Karpas-422 (cell line): ENCODE measurements around the gene KLHDC10. TPM values are rescaled to one million over a fixed set of nuclear protein-coding genes. Genes with fewer than 3 reads are reported as not detected.

Experiments used
- DNase-seq: peaks from one replicate; pipeline ENCODE4 v3.0.0-alpha.2; 2015
- H2AFZ ChIP-seq: fragments of 200-600 bp; sonication (generic); 2 replicates; pipeline ENCODE4 v1.6.1; 2014; ENCODE audit warnings: antibody characterized with exemption, low read length, mixed read lengths
- H3K27ac ChIP-seq: fragments of 200-600 bp; sonication (generic); 2 replicates; pipeline ENCODE4 v1.5.1; 2014; ENCODE audit warnings: mild to moderate bottlenecking, low read length, moderate library complexity
- H3K27me3 ChIP-seq: fragments of 200-600 bp; sonication (generic); 2 replicates; pipeline ENCODE4 v1.6.1; 2014; ENCODE audit warnings: low read length, mixed read lengths
- H3K36me3 ChIP-seq: fragments of 200-600 bp; sonication (generic); 2 replicates; pipeline ENCODE4 v1.6.1; 2014; ENCODE audit warnings: low read length, mixed read lengths; ENCODE audit not compliant: insufficient read depth
- H3K4me1 ChIP-seq: fragments of 200-600 bp; sonication (generic); 2 replicates; pipeline ENCODE4 v1.6.1; 2014; ENCODE audit warnings: mild to moderate bottlenecking, low read length, mixed read lengths
- H3K4me2 ChIP-seq: fragments of 200-600 bp; sonication (generic); 2 replicates; pipeline ENCODE4 v1.6.1; 2014; ENCODE audit warnings: low read length, low read depth, mild to moderate bottlenecking; ENCODE audit not compliant: poor library complexity, severe bottlenecking
- H3K4me3 ChIP-seq: fragments of 200-600 bp; sonication (generic); 2 replicates; pipeline ENCODE4 v1.5.1; 2014; ENCODE audit warnings: mild to moderate bottlenecking, antibody characterized with exemption, low read length, mixed read lengths
- H3K79me2 ChIP-seq: fragments of 200-600 bp; sonication (generic); 2 replicates; pipeline ENCODE4 v1.6.1; 2014; ENCODE audit warnings: mild to moderate bottlenecking, low read length, mixed read lengths
- H3K9ac ChIP-seq: fragments of 200-600 bp; sonication (generic); 2 replicates; pipeline ENCODE4 v1.6.0; 2014; ENCODE audit warnings: low read length
- H3K9me2 ChIP-seq: fragments of 200-600 bp; sonication (generic), shearing (Covaris generic); replicated peaks from 2 replicates; pipeline ENCODE4 v1.6.0; 2014; ENCODE audit warnings: mild to moderate bottlenecking, low read length, moderate library complexity; ENCODE audit not compliant: insufficient read depth
- H3K9me3 ChIP-seq: fragments of 300-700, 200-600 bp; sonication (generic); 2 replicates; pipeline ENCODE4 v1.6.1; 2014; ENCODE audit warnings: low read length, mixed read lengths
- H4K20me1 ChIP-seq: fragments of 200-600 bp; sonication (generic); 2 replicates; pipeline ENCODE4 v1.6.1; 2014; ENCODE audit warnings: mild to moderate bottlenecking, antibody characterized with exemption, low read length, low read depth; ENCODE audit not compliant: insufficient read depth
- total RNA-seq: library from RNA; depleted of rRNA; stranded (reverse); fragments of >200 nt; shearing (Covaris generic); gene quantifications from 2 replicates; pipeline ENCODE4 v1.2.3, GENCODE V29; 2014; ENCODE audit warnings: low replicate concordance

KLHDC10 gene
- total RNA-seq, 1 experiment from 2014 or later: 14.1 TPM

DNA sequence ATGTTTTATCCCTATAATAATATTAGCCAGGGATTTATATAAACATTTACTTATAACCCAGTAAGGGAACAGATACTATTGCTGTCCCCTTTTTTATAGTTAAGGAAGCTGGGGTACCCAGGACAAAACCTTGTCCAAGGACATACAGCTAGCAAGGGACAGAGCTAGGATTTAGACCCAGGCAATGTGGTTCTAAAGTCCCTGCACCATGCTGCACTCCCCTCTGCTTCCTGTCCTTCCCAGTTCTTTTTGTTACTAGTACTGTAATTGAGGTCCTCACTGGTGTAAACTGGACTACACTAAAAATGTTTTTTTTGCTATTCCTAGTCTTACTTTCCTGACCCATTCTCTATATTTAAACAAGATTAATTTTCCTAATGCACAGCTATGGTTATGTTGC, 16.6 kb downstream of the KLHDC10 start:
- Histone ChIP-seq H3K4me3 (no peak overlapping the region), H3K9me2 (no peaks in the 10 kb centered on the region), H3K4me2 (no peak overlapping the region), H4K20me1 (no peaks in the 10 kb centered on the region), H2AFZ (no peak overlapping the region), H3K4me1 (peaks cover 21% of the 10 kb centered on the region), H3K36me3 (no peaks in the 10 kb centered on the region), H3K27ac (no peak overlapping the region), H3K9me3 (no peaks in the 10 kb centered on the region), H3K9ac (no peak overlapping the region), H3K27me3 (no peaks in the 10 kb centered on the region), H3K79me2 (peaks cover 96% of the 10 kb centered on the region)
- DNase-seq: no peak

DNA sequence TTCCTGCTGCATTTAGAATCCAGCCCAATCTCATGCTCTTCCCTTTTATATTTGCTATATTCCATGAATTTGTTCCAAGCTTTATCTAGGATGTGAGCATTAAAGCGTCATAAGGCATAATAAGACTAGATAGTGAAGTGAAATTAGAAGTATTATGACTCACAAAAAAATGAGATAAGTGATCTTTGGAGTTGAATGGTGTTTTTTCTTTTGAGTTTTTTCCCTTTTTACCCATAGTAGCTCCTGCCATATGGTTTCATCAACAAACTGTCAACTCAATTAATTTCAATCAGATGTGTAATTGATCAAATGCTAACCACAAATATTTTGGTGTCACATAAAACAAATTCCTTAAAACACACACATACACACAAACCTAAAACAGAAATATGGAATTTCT, 17.0 kb downstream of the KLHDC10 start:
- Histone ChIP-seq H3K9me3 (no peaks in the 10 kb centered on the region), H3K4me2 (no peak overlapping the region), H3K4me1 (peaks cover 25% of the 10 kb centered on the region), H4K20me1 (no peaks in the 10 kb centered on the region), H3K9me2 (no peaks in the 10 kb centered on the region), H2AFZ (no peak overlapping the region), H3K79me2 (peaks cover 96% of the 10 kb centered on the region), H3K9ac (no peak overlapping the region), H3K27me3 (no peaks in the 10 kb centered on the region), H3K27ac (no peak overlapping the region), H3K4me3 (no peak overlapping the region), H3K36me3 (no peaks in the 10 kb centered on the region)
- no peak for DNase-seq

DNA sequence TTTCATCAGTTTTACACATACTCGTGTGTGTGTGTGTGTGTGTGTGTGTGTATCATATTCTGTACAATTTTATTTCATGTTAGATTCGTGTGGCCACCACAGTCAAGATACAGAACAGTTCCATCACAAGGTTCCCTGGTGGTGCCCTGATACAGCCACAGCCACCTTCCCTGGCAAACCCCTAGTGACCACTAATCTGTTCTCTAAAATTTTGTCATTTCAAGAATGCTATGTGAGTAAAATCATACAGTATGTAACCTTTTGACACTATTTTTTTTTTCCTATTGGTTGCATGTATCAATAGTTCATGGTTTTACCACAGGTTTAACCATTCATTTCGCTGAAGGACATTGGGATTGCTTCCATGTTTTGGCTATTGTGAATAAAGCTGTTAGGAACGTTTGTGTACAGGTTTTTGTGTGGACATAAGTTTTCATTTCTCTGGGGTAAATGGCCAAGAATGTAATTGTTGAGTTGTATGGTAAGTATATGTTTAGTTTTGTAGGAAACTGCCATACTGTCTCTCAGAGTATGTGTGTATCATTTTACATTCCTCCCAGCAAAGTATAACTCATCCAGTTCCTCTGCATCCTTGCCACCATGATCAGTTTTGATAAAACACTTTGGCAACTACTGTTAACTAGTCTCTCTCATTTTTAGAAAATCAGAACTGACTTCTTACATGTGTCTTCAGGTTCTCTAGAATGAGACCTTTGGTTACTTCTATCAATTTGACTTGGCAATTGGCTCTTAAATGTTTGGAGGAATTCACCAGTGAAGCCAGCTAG, 20.6 kb downstream of the KLHDC10 start:
- Histone ChIP-seq H3K27me3 (no peaks in the 10 kb centered on the region), H3K9ac (no peak overlapping the region), H3K4me2 (peak overlapping the region; percentile 44), H3K4me1 (peaks cover 33% of the 10 kb centered on the region), H3K9me3 (no peaks in the 10 kb centered on the region), H2AFZ (no peak overlapping the region), H3K79me2 (peaks cover 96% of the 10 kb centered on the region), H3K9me2 (no peaks in the 10 kb centered on the region), H4K20me1 (no peaks in the 10 kb centered on the region), H3K4me3 (no peak overlapping the region), H3K27ac (no peak overlapping the region), H3K36me3 (no peaks in the 10 kb centered on the region)
- no peak for DNase-seq

DNA sequence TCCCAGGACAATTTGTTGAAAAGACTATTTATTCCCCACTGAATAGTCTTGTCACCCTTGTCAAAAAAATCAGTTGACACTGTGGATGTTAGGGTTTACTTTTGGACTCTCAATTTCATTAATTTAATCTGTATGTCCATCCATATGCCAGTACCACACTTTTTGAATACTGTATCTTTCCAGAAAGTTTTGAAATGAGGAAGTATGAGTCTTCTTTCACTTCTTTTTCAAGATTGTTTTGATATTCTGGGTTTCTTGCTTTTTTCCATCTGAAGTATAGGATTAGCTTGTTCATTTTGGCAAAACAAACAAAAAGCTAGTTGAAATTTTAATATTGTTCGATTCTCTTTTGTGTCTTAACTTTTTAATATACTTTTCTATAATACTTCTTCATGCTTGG, 21.7 kb downstream of the KLHDC10 start:
- Histone ChIP-seq H3K9me2 (no peaks in the 10 kb centered on the region), H2AFZ (no peak overlapping the region), H3K36me3 (no peaks in the 10 kb centered on the region), H3K27me3 (no peaks in the 10 kb centered on the region), H4K20me1 (no peaks in the 10 kb centered on the region), H3K9me3 (no peaks in the 10 kb centered on the region), H3K4me2 (peak overlapping the region; percentile 44), H3K79me2 (peaks cover 94% of the 10 kb centered on the region), H3K4me1 (peaks cover 26% of the 10 kb centered on the region), H3K27ac (peak overlapping the region; percentile 53), H3K4me3 (no peak overlapping the region), H3K9ac (no peak overlapping the region)
- no peak for DNase-seq

DNA sequence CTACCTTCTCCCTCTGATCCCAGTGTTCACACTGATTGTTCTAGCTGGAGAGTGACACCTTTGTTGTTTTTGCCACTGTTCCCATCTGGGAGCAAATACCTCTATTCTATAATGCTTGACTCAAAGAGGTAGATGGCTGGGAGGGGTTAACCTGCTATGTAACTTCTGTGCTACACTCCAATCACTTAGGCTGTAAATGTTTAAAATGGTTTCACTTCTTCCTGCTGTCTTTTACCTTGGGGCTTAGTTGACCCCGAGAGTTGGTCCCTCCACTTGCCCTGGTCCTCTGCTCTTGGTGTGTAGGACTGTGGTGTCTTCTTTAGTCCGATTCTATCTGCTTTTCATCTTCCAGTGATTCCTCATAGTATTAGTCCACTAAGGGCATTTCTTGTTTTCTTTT, 22.3 kb downstream of the KLHDC10 start:
- H3K27ac ChIP-seq: no peak overlapping the region
- H3K79me2 ChIP-seq: peaks cover 90% of the 10 kb centered on the region
- no peaks in the 10 kb centered on the region for H3K27me3 ChIP-seq
- peak overlapping the region; percentile 44 for H3K4me2 ChIP-seq
- no peak overlapping the region for H3K9ac ChIP-seq
- no peaks in the 10 kb centered on the region for H4K20me1 ChIP-seq
- no peaks in the 10 kb centered on the region for H3K36me3 ChIP-seq
- DNase-seq: no peak
- H3K4me1 ChIP-seq: peaks cover 26% of the 10 kb centered on the region
- no peak overlapping the region for H3K4me3 ChIP-seq
- no peaks in the 10 kb centered on the region for H3K9me2 ChIP-seq
- H2AFZ ChIP-seq: no peak overlapping the region
- no peaks in the 10 kb centered on the region for H3K9me3 ChIP-seq

DNA sequence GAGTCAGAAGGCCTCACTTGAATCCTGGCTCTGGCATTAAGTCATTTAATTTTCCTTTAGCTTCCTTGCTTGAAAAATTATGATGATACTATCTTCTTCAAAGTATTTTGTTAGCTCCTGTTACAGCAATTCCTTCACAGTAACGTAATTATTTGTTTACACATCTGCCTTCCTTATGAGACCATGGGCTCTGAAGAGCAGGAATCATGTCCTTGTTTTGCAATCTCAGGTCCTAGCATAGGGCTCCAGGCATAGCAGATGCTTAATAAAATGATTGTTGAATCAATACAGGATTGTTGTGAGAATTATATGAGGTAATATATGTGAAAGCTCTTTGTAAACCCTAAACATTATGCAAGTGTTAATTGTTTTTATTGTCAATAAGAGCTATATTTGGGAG, 25.5 kb downstream of the KLHDC10 start:
- peaks cover 80% of the 10 kb centered on the region for H3K79me2 ChIP-seq
- no peak for DNase-seq
- no peak overlapping the region for H3K9ac ChIP-seq
- H3K9me3 ChIP-seq: no peaks in the 10 kb centered on the region
- H3K4me1 ChIP-seq: peaks cover 23% of the 10 kb centered on the region
- no peaks in the 10 kb centered on the region for H3K27me3 ChIP-seq
- no peak overlapping the region for H3K4me2 ChIP-seq
- H3K4me3 ChIP-seq: no peak overlapping the region
- no peak overlapping the region for H3K27ac ChIP-seq
- H3K36me3 ChIP-seq: no peaks in the 10 kb centered on the region
- no peaks in the 10 kb centered on the region for H3K9me2 ChIP-seq
- no peak overlapping the region for H2AFZ ChIP-seq
- no peaks in the 10 kb centered on the region for H4K20me1 ChIP-seq

DNA sequence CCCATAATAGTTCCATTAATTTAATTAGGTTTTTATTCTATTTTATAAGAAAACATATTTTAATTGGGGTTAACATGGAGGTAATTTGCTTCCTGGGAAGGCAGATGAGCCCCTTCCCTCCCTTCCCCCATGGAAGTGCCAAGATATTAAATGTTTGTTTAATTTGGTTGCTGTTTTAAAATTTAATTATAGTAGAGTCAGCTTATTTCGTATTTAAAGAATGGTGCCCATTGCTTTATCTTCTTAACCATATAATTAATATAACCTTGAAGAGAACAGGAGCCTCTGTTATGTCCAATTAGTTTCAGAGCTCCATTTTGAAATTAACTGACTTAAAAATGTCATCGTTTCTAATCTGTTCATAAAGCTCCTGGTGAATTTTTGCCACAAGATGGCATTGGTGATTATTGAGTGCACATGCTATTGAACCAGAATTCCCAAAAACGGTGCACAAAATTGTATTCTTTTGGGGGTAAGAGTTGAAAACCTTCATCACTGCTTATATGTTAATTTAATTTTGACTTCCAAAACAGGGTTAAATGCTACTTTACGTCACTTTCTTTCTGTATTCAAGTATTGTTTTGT, 26.0 kb downstream of the KLHDC10 start:
- Histone ChIP-seq H3K79me2 (peaks cover 75% of the 10 kb centered on the region), H3K4me3 (no peak overlapping the region), H3K9me3 (no peaks in the 10 kb centered on the region), H3K4me2 (no peak overlapping the region), H3K9me2 (no peaks in the 10 kb centered on the region), H3K4me1 (peaks cover 18% of the 10 kb centered on the region), H3K27ac (no peak overlapping the region), H4K20me1 (no peaks in the 10 kb centered on the region), H3K9ac (no peak overlapping the region), H3K27me3 (no peaks in the 10 kb centered on the region), H2AFZ (no peak overlapping the region), H3K36me3 (no peaks in the 10 kb centered on the region)
- DNase-seq: no peak

DNA sequence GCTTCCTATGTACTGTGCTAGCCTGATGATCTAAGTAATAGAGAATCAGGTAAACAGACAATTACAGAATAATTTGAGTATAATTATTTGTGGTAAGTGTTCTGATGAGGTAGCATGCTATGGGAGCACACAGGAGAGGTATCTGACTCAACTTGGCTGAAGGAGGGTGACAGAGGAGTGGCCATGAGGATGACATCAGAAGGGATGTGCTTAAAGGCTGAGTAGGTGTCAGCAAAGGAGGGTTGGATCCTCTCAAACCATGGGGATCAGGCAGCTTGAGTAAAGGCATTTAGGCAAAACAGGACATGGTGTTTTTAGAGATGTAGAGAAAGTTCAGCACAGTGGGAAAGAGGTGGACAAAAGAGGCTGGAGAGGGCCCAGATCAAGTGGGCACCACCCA, 29.0 kb downstream of the KLHDC10 start:
- H3K36me3 ChIP-seq: no peaks in the 10 kb centered on the region
- peaks cover 5% of the 10 kb centered on the region for H3K4me1 ChIP-seq
- H4K20me1 ChIP-seq: no peaks in the 10 kb centered on the region
- no peak overlapping the region for H3K27ac ChIP-seq
- no peak overlapping the region for H3K9ac ChIP-seq
- no peak overlapping the region for H3K4me2 ChIP-seq
- H2AFZ ChIP-seq: no peak overlapping the region
- peaks cover 57% of the 10 kb centered on the region for H3K79me2 ChIP-seq
- no peaks in the 10 kb centered on the region for H3K27me3 ChIP-seq
- H3K9me3 ChIP-seq: no peaks in the 10 kb centered on the region
- DNase-seq: no peak
- H3K9me2 ChIP-seq: no peaks in the 10 kb centered on the region
- no peak overlapping the region for H3K4me3 ChIP-seq
